ENCODE data around the gene CDC7.

Gene CDC7

GRCh38 chr1:91527266-91527765 is 26.7 kb downstream of the CDC7 start:
- peaks cover 37% of the 10 kb centered on the region for H3K36me3 ChIP-seq (ENCODE audit: control insufficient read depth, low read length)

GRCh38 chr1:91527781-91528180 is 27.1 kb downstream of the CDC7 start:
- no peaks in the 10 kb centered on the region for H3K9me3 ChIP-seq (ENCODE audit: control insufficient read depth, insufficient read depth, low read length)
- H3K27ac ChIP-seq (ENCODE audit: low read depth, low read length): no peak overlapping the region
- H3K79me2 ChIP-seq (ENCODE audit: control insufficient read depth, low read length): no peaks in the 10 kb centered on the region
- no peaks in the 10 kb centered on the region for H4K20me1 ChIP-seq (ENCODE audit: control insufficient read depth, insufficient read depth, low read depth, low read length)
- H3F3A ChIP-seq (ENCODE audit: control insufficient read depth, insufficient read depth): no peaks in the 10 kb centered on the region
- H3K36me3 ChIP-seq (ENCODE audit: control insufficient read depth, low read length): peaks cover 33% of the 10 kb centered on the region
- no peaks in the 10 kb centered on the region for H3K9me2 ChIP-seq (replicated peaks; ENCODE audit: control insufficient read depth, low read length)
- no peaks in the 10 kb centered on the region for H3K27me3 ChIP-seq (ENCODE audit: control insufficient read depth, low read length)
- TF ChIP-seq EZH2phosphoT487 (IDR thresholded peaks at IDR 0.05; ENCODE audit: borderline replicate concordance, low read length): no peak
- TF ChIP-seq CTCF (IDR thresholded peaks at IDR 0.05; ENCODE audit: low read depth, low read length, poor library complexity, severe bottlenecking): no peak
- no peak overlapping the region for H3K4me3 ChIP-seq (ENCODE audit: low read length)
- no peaks in the 10 kb centered on the region for H3K4me1 ChIP-seq (ENCODE audit: control insufficient read depth, low read length)
- no peak overlapping the region for H3K4me2 ChIP-seq (ENCODE audit: low read length)

More at GRCh38 chr1:91527266-91527765, 26.7 kb downstream of the CDC7 start:
- Histone ChIP-seq H3K79me2 (ENCODE audit: control insufficient read depth, low read length) (no peaks in the 10 kb centered on the region), H3K4me3 (ENCODE audit: low read length) (no peak overlapping the region), H3K4me2 (ENCODE audit: low read length) (no peak overlapping the region), H3F3A (ENCODE audit: control insufficient read depth, insufficient read depth) (no peaks in the 10 kb centered on the region), H3K27me3 (ENCODE audit: control insufficient read depth, low read length) (no peaks in the 10 kb centered on the region), H3K9me2 (replicated peaks; ENCODE audit: control insufficient read depth, low read length) (no peaks in the 10 kb centered on the region), H4K20me1 (ENCODE audit: control insufficient read depth, insufficient read depth, low read depth, low read length) (no peaks in the 10 kb centered on the region), H3K4me1 (ENCODE audit: control insufficient read depth, low read length) (no peaks in the 10 kb centered on the region), H3K9me3 (ENCODE audit: control insufficient read depth, insufficient read depth, low read length) (no peaks in the 10 kb centered on the region), H3K27ac (ENCODE audit: low read depth, low read length) (no peak overlapping the region)
- TF ChIP-seq CTCF (IDR thresholded peaks at IDR 0.05; ENCODE audit: low read depth, low read length, poor library complexity, severe bottlenecking) (no peak), EZH2phosphoT487 (IDR thresholded peaks at IDR 0.05; ENCODE audit: borderline replicate concordance, low read length) (no peak)

GRCh38 chr1:91529856-91530255 is 29.2 kb downstream of the CDC7 start:
- peaks cover 13% of the 10 kb centered on the region for H3K36me3 ChIP-seq (ENCODE audit: control insufficient read depth, low read length)
- no peak overlapping the region for H3K4me3 ChIP-seq (ENCODE audit: low read length)
- no peak overlapping the region for H3K4me2 ChIP-seq (ENCODE audit: low read length)
- H3K4me1 ChIP-seq (ENCODE audit: control insufficient read depth, low read length): no peaks in the 10 kb centered on the region
- H3K9me3 ChIP-seq (ENCODE audit: control insufficient read depth, insufficient read depth, low read length): no peaks in the 10 kb centered on the region
- H3K27me3 ChIP-seq (ENCODE audit: control insufficient read depth, low read length): no peaks in the 10 kb centered on the region
- H3K27ac ChIP-seq (ENCODE audit: low read depth, low read length): no peak overlapping the region
- no peaks in the 10 kb centered on the region for H4K20me1 ChIP-seq (ENCODE audit: control insufficient read depth, insufficient read depth, low read depth, low read length)
- H3K79me2 ChIP-seq (ENCODE audit: control insufficient read depth, low read length): no peaks in the 10 kb centered on the region
- H3K9me2 ChIP-seq (replicated peaks; ENCODE audit: control insufficient read depth, low read length): no peaks in the 10 kb centered on the region
- TF ChIP-seq EZH2phosphoT487 (IDR thresholded peaks at IDR 0.05; ENCODE audit: borderline replicate concordance, low read length) (no peak), CTCF (IDR thresholded peaks at IDR 0.05; ENCODE audit: low read depth, low read length, poor library complexity, severe bottlenecking) (no peak)
- no peaks in the 10 kb centered on the region for H3F3A ChIP-seq (ENCODE audit: control insufficient read depth, insufficient read depth)
